ENCODE data around the gene C1orf50.

C1orf50 gene

GRCh38 chr1:42759114-42759513, 7.9 kb upstream of the C1orf50 start:
- DNase-seq = no peak

- no peak for DNase-seq
Measured at GRCh38 chr1:42761567-42761966, 5.5 kb upstream of the C1orf50 start.

GRCh38 chr1:42762269-42762668, 4.8 kb upstream of the C1orf50 start:
- DNase-seq = no peak

GRCh38 chr1:42765269-42765668, 1.8 kb upstream of the C1orf50 start:
- DNase-seq = no peak

- DNase-seq = peak in 2 of 4 experiments; percentile 31 to 48
Measured at GRCh38 chr1:42765832-42766740, 963 bp upstream of the C1orf50 start.

GRCh38 chr1:42767510-42768000, 506 bp downstream of the C1orf50 start:
- no peak for DNase-seq

- no peak for DNase-seq
Measured at GRCh38 chr1:42768172-42768571, 1.1 kb downstream of the C1orf50 start.

GRCh38 chr1:42769811-42770210, 2.8 kb downstream of the C1orf50 start:
- DNase-seq = no peak

- no peak for DNase-seq
Measured at GRCh38 chr1:42773420-42773819, 6.4 kb downstream of the C1orf50 start.

- no peak for DNase-seq
Measured at GRCh38 chr1:42774928-42775526, 8.0 kb downstream of the C1orf50 start.

- DNase-seq = no peak
Measured at GRCh38 chr1:42776502-42776901, 9.5 kb downstream of the C1orf50 start.

GRCh38 chr1:42777852-42778251, 10.8 kb downstream of the C1orf50 start:
- no peak for DNase-seq

- DNase-seq = no peak
Measured at GRCh38 chr1:42779725-42780124, 12.7 kb downstream of the C1orf50 start.

- no peak for DNase-seq
Measured at GRCh38 chr1:42780176-42780575, 13.1 kb downstream of the C1orf50 start.

GRCh38 chr1:42783092-42783491, 16.0 kb downstream of the C1orf50 start:
- DNase-seq = no peak

- no peak for DNase-seq
Measured at GRCh38 chr1:42784547-42784945, 17.5 kb downstream of the C1orf50 start.

GRCh38 chr1:42784946-42785693, 18.1 kb downstream of the C1orf50 start, which contains the start of gene TMEM269:
Gene TMEM269, plus strand, starts transcription at chr1:42784991. Its CDS starts 4,903 bp downstream, at chr1:42789894.
- DNase-seq = peak in 3 of 4 experiments; percentile 6 to 42 (median 26)

GRCh38 chr1:42786097-42786496, 19.0 kb downstream of the C1orf50 start:
- no peak for DNase-seq

GRCh38 chr1:42788021-42788420, 21.0 kb downstream of the C1orf50 start:
- DNase-seq = no peak

GRCh38 chr1:42793824-42794223, 26.8 kb downstream of the C1orf50 start:
- no peak for DNase-seq

- DNase-seq = no peak
Measured at GRCh38 chr1:42797414-42797813, 30.4 kb downstream of the C1orf50 start.

- no peak for DNase-seq
Measured at GRCh38 chr1:42797979-42798378, 30.9 kb downstream of the C1orf50 start.

GRCh38 chr1:42801832-42802473, 34.9 kb downstream of the C1orf50 start:
- DNase-seq = no peak

All from activated naive CD4-positive, alpha-beta T cell (primary cell).